Motor neuron (in vitro differentiated cells): ENCODE measurements around the gene APOBEC3B. TPM values are rescaled to one million over a fixed set of nuclear protein-coding genes. Genes with fewer than 3 reads are reported as not detected.
"Not testable (repeated sequence)": the region's sequence is repeated elsewhere in the genome, so short reads cannot be mapped to it uniquely, and the experiment has no call there.

Experiments used
- ATAC-seq, 8 experiments: fragments of 200-7000 bp; cut with Tn5 transposase; replicated peaks in 6 of 8; 2 replicates each; pipeline ENCODE4 v1.8.0; 2021; ENCODE audit warnings: mild to moderate bottlenecking in 8 of 8, moderate library complexity in 8 of 8
- H3K27ac ChIP-seq, 2 donors: fragments of 250-450 bp; sonication (Bioruptor Pico); 2 replicates each; pipeline ENCODE4 v1.9.0; 2021; ENCODE audit warnings: antibody characterized with exemption in 2 of 2, mild to moderate bottlenecking in 2 of 2, moderate library complexity in 1 of 2
- H3K4me1 ChIP-seq, 2 donors: fragments of 250-450 bp; sonication (Bioruptor Pico); replicated peaks in 1 of 2; 2 replicates each; pipeline ENCODE4 v1.6.1; 2021; ENCODE audit warnings: antibody characterized with exemption in 2 of 2, mild to moderate bottlenecking in 2 of 2, moderate library complexity in 1 of 2
- H3K4me3 ChIP-seq, 5 donors: fragments of 250-450 bp; sonication (Bioruptor Pico); 2 replicates each; pipeline ENCODE4 v1.9.0; 2021; ENCODE audit warnings: antibody characterized with exemption in 5 of 5, mild to moderate bottlenecking in 5 of 5, moderate library complexity in 4 of 5
- WGBS, 10 experiments: fragments of 450-650 bp; shearing (Covaris generic); methylation state at CpG; one replicate each; pipeline ENCODE4 v1.0.0; 2022; 5-methylcytosine and 5-hydroxymethylcytosine counted together
- in situ Hi-C, 9 experiments: fragments of 400-800 bp; cut with MboI; loops; one replicate each; pipeline ENCODE4 v1.15.0; 2021; ENCODE audit warnings: low sequenced_read_pairs in 9 of 9, low pct_unique_long_range_greater_than_20kb in 2 of 9; ENCODE audit not compliant: unreplicated experiment in 9 of 9
- total RNA-seq, 8 experiments: library from RNA; unstranded; fragments of 300-600 nt; gene quantifications; 2 replicates each; pipeline versions ENCODE4 v1.2.3 to v1.2.4, GENCODE V29; 2022

The APOBEC3B gene
- total RNA-seq, 8 experiments from 2014 or later = 0.32 to 15.3 (median 1.1) TPM

GRCh38 chr22:39040155-39040537 lies 58.0 kb downstream of the APOBEC3B start:
- Histone ChIP-seq H3K27ac (peak overlapping the region in 1 of 2 donors; percentile 74), H3K4me1 (peaks cover 31 to 32% of the 10 kb centered on the region in 2 donors), H3K4me3 (peak overlapping the region in 3 of 5 donors; percentile 20 to 34 (median 28))
- 0 to 40% (median 4%) methylated on average over 1 to 2 of the region's 14 CpGs; no CpG with 5 or more reads in 6 of the 10 experiments for WGBS, 10 experiments
- ATAC-seq, in situ Hi-C loops: not testable (repeated sequence)

- peak within 1 kb of the TSS in 4 of 5 donors; percentile 21 to 35 (median 29) for H3K4me3 ChIP-seq
- ATAC-seq = peak; percentile 92 to 96 (median 94)
- 48% methylated on average over 4 of the region's 21 CpGs; no CpG with 5 or more reads in 9 of the 10 experiments for WGBS, 10 experiments
- in situ Hi-C loops = not testable (repeated sequence)
- H3K4me1 ChIP-seq = peaks cover 37 to 38% of the 10 kb centered on the region in 2 donors
- H3K27ac ChIP-seq = peak within 1 kb of the TSS; percentile 64 to 84
Measured at GRCh38 chr22:39040538-39041296, 58.6 kb downstream of the APOBEC3B start, which contains the start of gene APOBEC3F. APOBEC3F (plus strand) TSS chr22:39040864; CDS start chr22:39040961, 97 bp downstream.

GRCh38 chr22:39041908-39042307 lies 59.8 kb downstream of the APOBEC3B start:
- no peak for ATAC-seq
- in situ Hi-C loops = no loop called here
- peak overlapping the region in 1 of 2 donors; percentile 14 for H3K27ac ChIP-seq
- WGBS, 10 experiments = 57 to 100% (median 93%) methylated on average over 1 to 5 of the region's 7 CpGs; no CpG with 5 or more reads in 4 of the 10 experiments
- no peak overlapping the region for H3K4me3 ChIP-seq
- H3K4me1 ChIP-seq = peaks cover 41 to 42% of the 10 kb centered on the region in 2 donors

Other genes with a start within 250 kb of the APOBEC3B start
- 10 to 100 TPM; 29.8 to 49.9 (median 38.0) TPM for gene SUN2, start 226.3 kb upstream of the APOBEC3B start, total RNA-seq
- 10 to 100 TPM; 11.7 to 41.8 (median 23.5) TPM for gene DNAL4, start 188.2 kb upstream of the APOBEC3B start, total RNA-seq
- 10 to 100 TPM in 2 of 8 experiments, 1 to 10 TPM in 4, under 1 TPM in 2; 0.71 to 15.7 (median 6.1) TPM for gene NPTXR, start 138.3 kb upstream of the APOBEC3B start, total RNA-seq
- gene CBX6, start 110.1 kb upstream of the APOBEC3B start, total RNA-seq = 100 to 1,000 TPM in 1 of 8 experiments, 10 to 100 TPM in 7; 17.6 to 141 (median 36.6) TPM
- gene APOBEC3A, start 24.7 kb upstream of the APOBEC3B start, total RNA-seq = under 1 TPM in 2 of 8 experiments, not detected in 6; 0.16 to 0.71 TPM
- gene APOBEC3C, start 31.9 kb downstream of the APOBEC3B start, total RNA-seq = 10 to 100 TPM in 3 of 8 experiments, 1 to 10 TPM in 4, under 1 TPM in 1; 0.96 to 59.2 (median 4.5) TPM
- gene APOBEC3D, start 38.8 kb downstream of the APOBEC3B start, total RNA-seq = 10 to 100 TPM in 3 of 8 experiments, under 1 TPM in 5; 0.29 to 16.3 (median 0.64) TPM
- gene APOBEC3F, start 58.5 kb downstream of the APOBEC3B start, total RNA-seq = 10 to 100 TPM in 2 of 8 experiments, 1 to 10 TPM in 5, under 1 TPM in 1; 0.38 to 16.9 (median 4.9) TPM
- gene APOBEC3G, start 94.9 kb downstream of the APOBEC3B start, total RNA-seq = 10 to 100 TPM in 3 of 8 experiments, 1 to 10 TPM in 4, under 1 TPM in 1; 0.83 to 21.2 (median 4.3) TPM
- 1 to 10 TPM in 2 of 8 experiments, under 1 TPM in 1, not detected in 5; 0.94 to 3.2 (median 2.3) TPM for gene APOBEC3H, start 114.9 kb downstream of the APOBEC3B start, total RNA-seq
- 1 to 10 TPM; 2.6 to 8.9 (median 4.8) TPM for gene CBX7, start 170.3 kb downstream of the APOBEC3B start, total RNA-seq